PC-3 (cell line): ENCODE results near the gene EXOC6B. TPM values are rescaled to one million over a fixed set of nuclear protein-coding genes. Genes with fewer than 3 reads are reported as not detected.

Source experiments
- ATAC-seq: fragments of 200-7000 bp; cut with Tn5 transposase; 2 replicates; pipeline ENCODE4 v1.9.1; 2020; ENCODE audit warnings: mild to moderate bottlenecking, moderate library complexity
- BruUV-seq: library from RNA; stranded (reverse); fragments of 400-500 nt; replicated peaks from 2 replicates; lab custom pipeline; 2021; lab: Mats Ljungman, UMichigan
- CTCF ChIA-PET: fragments of 300-600 bp; sonication (Branson Sonifier 250); formaldehyde crosslinking; loops from one replicate; lab custom pipeline; 2022; ENCODE audit warnings: antibody characterized with exemption; lab: Charles Lee
- POLR2A ChIA-PET: fragments of 300-600 bp; sonication (Branson Sonifier 250); formaldehyde crosslinking; loops from one replicate; lab custom pipeline; 2022; ENCODE audit warnings: antibody characterized with exemption; ENCODE audit not compliant: unreplicated experiment; lab: Charles Lee
- DNase-seq: peaks from one replicate; pipeline ENCODE4 v3.0.0-alpha.2; 2015
- H2AFZ ChIP-seq: fragments of 300-600 bp; sonication (generic); 2 replicates; pipeline ENCODE4 v1.6.0; 2016; ENCODE audit warnings: antibody characterized with exemption, low read length
- H3F3A ChIP-seq: fragments of 300-600 bp; sonication (generic); one replicate; pipeline ENCODE4 v1.6.0; 2017; ENCODE audit warnings: antibody characterized with exemption, low read length, control low read depth, mild to moderate bottlenecking; ENCODE audit not compliant: unreplicated experiment
- H3K27ac ChIP-seq: fragments of 300-600 bp; sonication (generic); 2 replicates; pipeline ENCODE4 v1.5.1; 2016; ENCODE audit warnings: mild to moderate bottlenecking, low read length
- H3K27me3 ChIP-seq: fragments of 300-600 bp; sonication (generic); 2 replicates; pipeline ENCODE4 v1.6.1; 2016; ENCODE audit warnings: low read length, mixed read lengths
- H3K36me3 ChIP-seq: fragments of 300-600 bp; sonication (generic); 2 replicates; pipeline ENCODE4 v1.6.1; 2016; ENCODE audit warnings: low read depth, mixed run types, low read length, mixed read lengths
- H3K4me1 ChIP-seq: fragments of 300-600 bp; sonication (generic); 2 replicates; pipeline ENCODE4 v1.5.1; 2016; ENCODE audit warnings: low read length; ENCODE audit not compliant: insufficient read depth
- H3K4me2 ChIP-seq: fragments of 300-600 bp; sonication (generic); 2 replicates; pipeline ENCODE4 v1.6.0; 2016; ENCODE audit warnings: low read length
- H3K4me3 ChIP-seq: fragments of 300-600 bp; sonication (generic); 2 replicates; pipeline ENCODE4 v1.5.1; 2016; ENCODE audit warnings: mild to moderate bottlenecking, low read length, mixed read lengths
- H3K79me2 ChIP-seq: fragments of 300-600 bp; sonication (generic); 2 replicates; pipeline ENCODE4 v1.6.1; 2017; ENCODE audit warnings: low read length, mixed read lengths
- H3K9ac ChIP-seq: fragments of 300-600 bp; sonication (generic); 2 replicates; pipeline ENCODE4 v1.6.0; 2016; ENCODE audit warnings: mild to moderate bottlenecking, low read length
- H3K9me2 ChIP-seq: fragments of 300-600 bp; sonication (generic); replicated peaks from 2 replicates; pipeline ENCODE4 v1.6.1; 2016; ENCODE audit warnings: mixed run types, low read length, mixed read lengths
- H3K9me3 ChIP-seq: fragments of 300-600 bp; sonication (generic); 2 replicates; pipeline ENCODE4 v1.6.1; 2016; ENCODE audit warnings: low read length, mixed read lengths
- H4K20me1 ChIP-seq: fragments of 300-600 bp; sonication (generic); 2 replicates; pipeline ENCODE4 v1.6.1; 2016; ENCODE audit warnings: low read length, mixed read lengths
- CTCF ChIP-seq: fragments of 300-600 bp; sonication (generic); conservative IDR thresholded peaks from 2 replicates; pipeline ENCODE4 v1.5.1; 2017; ENCODE audit warnings: antibody characterized with exemption, low read depth, mild to moderate bottlenecking, low read length
- EZH2 ChIP-seq: fragments of 300-600 bp; sonication (generic); IDR thresholded peaks from one replicate; pipeline ENCODE4 v1.6.1; 2017; ENCODE audit warnings: antibody characterized with exemption, mild to moderate bottlenecking, low read length; ENCODE audit not compliant: unreplicated experiment
- EZH2phosphoT487 ChIP-seq: fragments of 300-600 bp; sonication (generic); IDR thresholded peaks from 2 replicates; pipeline ENCODE4 v1.6.1; 2018; ENCODE audit warnings: mild to moderate bottlenecking, antibody characterized with exemption, low read length, borderline replicate concordance
- intact Hi-C: fragments of 100-400 bp; cut with micrococcal nuclease; formaldehyde crosslinking; loops from 2 replicates; pipeline ENCODE4 v1.9.0; 2023
- total RNA-seq: library from RNA; depleted of rRNA; stranded (reverse); fragments of >200 nt; gene quantifications from 2 replicates; pipeline ENCODE4 v1.2.3, GENCODE V29; 2014

EXOC6B gene
- total RNA-seq, 1 experiment from 2014 or later, result 13.9 TPM

- H3K27ac ChIP-seq, result no peak overlapping the region
- BruUV-seq, result no TSS peak
- ChIA-PET POLR2A (no interaction called here), CTCF (no interaction called here)
- H3K9ac ChIP-seq, result no peak overlapping the region
- H4K20me1 ChIP-seq, result no peaks in the 10 kb centered on the region
- H3F3A ChIP-seq, result no peaks in the 10 kb centered on the region
- no peak overlapping the region for H3K4me2 ChIP-seq
- DNase-seq (no peak), ATAC-seq (no peak)
- intact Hi-C loops, result no loop called here
- H3K36me3 ChIP-seq, result no peaks in the 10 kb centered on the region
- H2AFZ ChIP-seq, result no peak overlapping the region
- H3K79me2 ChIP-seq, result no peaks in the 10 kb centered on the region
- H3K4me3 ChIP-seq, result no peak overlapping the region
- H3K9me3 ChIP-seq, result no peaks in the 10 kb centered on the region
- H3K4me1 ChIP-seq, result no peaks in the 10 kb centered on the region
- TF ChIP-seq EZH2phosphoT487 (no peak), EZH2 (no peak), CTCF (no peak)
- H3K27me3 ChIP-seq, result no peaks in the 10 kb centered on the region
- H3K9me2 ChIP-seq, result no peaks in the 10 kb centered on the region
Measured at GRCh38 chr2:72554381-72554780, 271.5 kb downstream of the EXOC6B start.

GRCh38 chr2:72548081-72548764, 277.6 kb downstream of the EXOC6B start:
- Histone ChIP-seq H3K27ac (no peak overlapping the region), H3K36me3 (no peaks in the 10 kb centered on the region), H3F3A (no peaks in the 10 kb centered on the region), H4K20me1 (no peaks in the 10 kb centered on the region), H3K9me2 (no peaks in the 10 kb centered on the region), H3K4me1 (no peaks in the 10 kb centered on the region), H3K79me2 (no peaks in the 10 kb centered on the region), H2AFZ (no peak overlapping the region), H3K9ac (no peak overlapping the region), H3K27me3 (no peaks in the 10 kb centered on the region), H3K4me3 (no peak overlapping the region), H3K9me3 (no peaks in the 10 kb centered on the region), H3K4me2 (no peak overlapping the region)
- no peak for DNase-seq
- no peak for TF ChIP-seq CTCF
- no peak for TF ChIP-seq EZH2phosphoT487
- no peak for TF ChIP-seq EZH2
- ChIA-PET POLR2A (interaction anchor here (0.5 kb wide), 1 partner anchor 256 kb away, joined by 3 read pairs; no protein-coding TSS in a partner anchor), CTCF (no interaction called here)
- intact Hi-C loops, result no loop called here
- BruUV-seq, result no TSS peak
- no peak for ATAC-seq

GRCh38 chr2:72545790-72546189, 280.0 kb downstream of the EXOC6B start:
- H3K9me3 ChIP-seq, result no peaks in the 10 kb centered on the region

More at GRCh38 chr2:72545790-72546189, 280.0 kb downstream of the EXOC6B start:
- H3K4me3 ChIP-seq, result no peak overlapping the region
- H3K4me1 ChIP-seq, result no peaks in the 10 kb centered on the region
- no peaks in the 10 kb centered on the region for H3K27me3 ChIP-seq
- no peaks in the 10 kb centered on the region for H4K20me1 ChIP-seq
- no peak for DNase-seq
- TF ChIP-seq EZH2phosphoT487 (no peak), EZH2 (no peak), CTCF (no peak)
- H2AFZ ChIP-seq, result no peak overlapping the region
- H3K79me2 ChIP-seq, result no peaks in the 10 kb centered on the region
- no peak overlapping the region for H3K4me2 ChIP-seq
- no peaks in the 10 kb centered on the region for H3K36me3 ChIP-seq
- H3K9ac ChIP-seq, result no peak overlapping the region
- BruUV-seq, result no TSS peak
- intact Hi-C loops, result no loop called here
- H3F3A ChIP-seq, result no peaks in the 10 kb centered on the region
- no peaks in the 10 kb centered on the region for H3K9me2 ChIP-seq
- no peak for ATAC-seq
- POLR2A ChIA-PET, result no interaction called here
- CTCF ChIA-PET, result no interaction called here
- no peak overlapping the region for H3K27ac ChIP-seq
